GM19397 (cell line): Measurements from ENCODE around the gene AADACL4.

Source experiments
- ATAC-seq: cut with Tn5 transposase; IDR thresholded peaks from one replicate; pipeline ENCODE4 v1.9.1; 2021; ENCODE audit warnings: mild to moderate bottlenecking, moderate library complexity; ENCODE audit not compliant: unreplicated experiment

Gene AADACL4

GRCh38 chr1:12643785-12644184 lies at the start of gene AADACL4:
Gene AADACL4, plus strand, starts transcription at chr1:12644085. Its CDS starts 462 bp downstream, at chr1:12644547.
- ATAC-seq: no peak

GRCh38 chr1:12594490-12594889 lies 49.4 kb upstream of the AADACL4 start:
- no peak for ATAC-seq

- no peak for ATAC-seq
These were observed 48.7 kb upstream of the AADACL4 start for GRCh38 chr1:12594966-12595756.

GRCh38 chr1:12595757-12596006 lies 48.2 kb upstream of the AADACL4 start:
- ATAC-seq: no peak

GRCh38 chr1:12596007-12596821 lies 47.7 kb upstream of the AADACL4 start:
- ATAC-seq: no peak

- ATAC-seq: no peak
These were observed 46.1 kb upstream of the AADACL4 start for GRCh38 chr1:12597792-12598191.

GRCh38 chr1:12598974-12599373 lies 44.9 kb upstream of the AADACL4 start:
- ATAC-seq: no peak

- ATAC-seq: no peak
These were observed 44.2 kb upstream of the AADACL4 start for GRCh38 chr1:12599657-12600056.

- ATAC-seq: no peak
These were observed 43.5 kb upstream of the AADACL4 start for GRCh38 chr1:12600335-12600734.

GRCh38 chr1:12600880-12601633 lies 42.8 kb upstream of the AADACL4 start:
- ATAC-seq: no peak

- no peak for ATAC-seq
These were observed 41.9 kb upstream of the AADACL4 start for GRCh38 chr1:12601700-12602658.

- ATAC-seq: no peak
These were observed 41.2 kb upstream of the AADACL4 start for GRCh38 chr1:12602659-12603024.

GRCh38 chr1:12603224-12603623 lies 40.7 kb upstream of the AADACL4 start:
- ATAC-seq: no peak

- no peak for ATAC-seq
These were observed 39.6 kb upstream of the AADACL4 start for GRCh38 chr1:12604114-12604874.

- ATAC-seq: no peak
These were observed 38.9 kb upstream of the AADACL4 start for GRCh38 chr1:12604986-12605385.

- ATAC-seq: no peak
These were observed 36.6 kb upstream of the AADACL4 start for GRCh38 chr1:12607263-12607662.

- ATAC-seq: no peak
These were observed 35.5 kb upstream of the AADACL4 start for GRCh38 chr1:12608311-12608957.

GRCh38 chr1:12609469-12610003 lies 34.3 kb upstream of the AADACL4 start:
- no peak for ATAC-seq

GRCh38 chr1:12610305-12610935 lies 33.5 kb upstream of the AADACL4 start:
- ATAC-seq: no peak
